ENCODE data around the gene RASSF5.

Gene RASSF5, protein sequence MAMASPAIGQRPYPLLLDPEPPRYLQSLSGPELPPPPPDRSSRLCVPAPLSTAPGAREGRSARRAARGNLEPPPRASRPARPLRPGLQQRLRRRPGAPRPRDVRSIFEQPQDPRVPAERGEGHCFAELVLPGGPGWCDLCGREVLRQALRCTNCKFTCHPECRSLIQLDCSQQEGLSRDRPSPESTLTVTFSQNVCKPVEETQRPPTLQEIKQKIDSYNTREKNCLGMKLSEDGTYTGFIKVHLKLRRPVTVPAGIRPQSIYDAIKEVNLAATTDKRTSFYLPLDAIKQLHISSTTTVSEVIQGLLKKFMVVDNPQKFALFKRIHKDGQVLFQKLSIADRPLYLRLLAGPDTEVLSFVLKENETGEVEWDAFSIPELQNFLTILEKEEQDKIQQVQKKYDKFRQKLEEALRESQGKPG

DNA sequence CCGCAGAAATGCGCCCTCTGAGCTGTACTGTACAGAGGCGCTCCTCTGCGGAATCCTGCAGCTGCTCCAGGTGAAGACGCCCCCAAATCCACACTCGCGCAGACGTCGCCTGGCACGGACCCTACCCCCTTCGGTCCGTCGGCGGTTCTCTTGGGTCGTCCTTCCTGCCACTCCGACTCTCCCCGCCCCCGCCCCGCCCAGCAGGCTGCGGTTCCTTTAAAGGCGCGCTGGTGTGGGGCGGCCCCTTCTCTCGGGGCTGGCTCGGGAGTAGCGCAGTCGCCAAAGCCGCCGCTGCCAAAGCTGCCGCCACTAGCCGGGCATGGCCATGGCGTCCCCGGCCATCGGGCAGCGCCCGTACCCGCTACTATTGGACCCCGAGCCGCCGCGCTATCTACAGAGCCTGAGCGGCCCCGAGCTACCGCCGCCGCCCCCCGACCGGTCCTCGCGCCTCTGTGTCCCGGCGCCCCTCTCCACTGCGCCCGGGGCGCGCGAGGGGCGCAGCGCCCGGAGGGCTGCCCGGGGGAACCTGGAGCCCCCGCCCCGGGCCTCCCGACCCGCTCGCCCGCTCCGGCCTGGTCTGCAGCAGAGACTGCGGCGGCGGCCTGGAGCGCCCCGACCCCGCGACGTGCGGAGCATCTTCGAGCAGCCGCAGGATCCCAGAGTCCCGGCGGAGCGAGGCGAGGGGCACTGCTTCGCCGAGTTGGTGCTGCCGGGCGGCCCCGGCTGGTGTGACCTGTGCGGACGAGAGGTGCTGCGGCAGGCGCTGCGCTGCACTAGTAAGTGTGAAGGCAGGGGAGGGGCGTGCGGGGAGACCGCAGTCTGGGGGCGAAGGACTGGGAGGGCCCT is at the start of gene RASSF5:
RASSF5 (plus strand) TSS at position 248 of the 846 bp plus-strand sequence; CDS start at position 320, 72 bp downstream.
- peak; percentile 64 to 70 (median 66) for DNase-seq (ENCODE audit: low read depth in 3 of 3)

- DNase-seq (ENCODE audit: low read depth in 3 of 3) = no peak
Measured at GRCh38 chr1:206459703-206460102, 47.6 kb upstream of the RASSF5 start.

- no peak for DNase-seq (ENCODE audit: low read depth in 3 of 3)
Measured at GRCh38 chr1:206460836-206461426, 46.4 kb upstream of the RASSF5 start.

GRCh38 chr1:206461602-206462455 is 45.5 kb upstream of the RASSF5 start:
- DNase-seq (ENCODE audit: low read depth in 3 of 3) = peak; percentile 41 to 62 (median 58)

DNA sequence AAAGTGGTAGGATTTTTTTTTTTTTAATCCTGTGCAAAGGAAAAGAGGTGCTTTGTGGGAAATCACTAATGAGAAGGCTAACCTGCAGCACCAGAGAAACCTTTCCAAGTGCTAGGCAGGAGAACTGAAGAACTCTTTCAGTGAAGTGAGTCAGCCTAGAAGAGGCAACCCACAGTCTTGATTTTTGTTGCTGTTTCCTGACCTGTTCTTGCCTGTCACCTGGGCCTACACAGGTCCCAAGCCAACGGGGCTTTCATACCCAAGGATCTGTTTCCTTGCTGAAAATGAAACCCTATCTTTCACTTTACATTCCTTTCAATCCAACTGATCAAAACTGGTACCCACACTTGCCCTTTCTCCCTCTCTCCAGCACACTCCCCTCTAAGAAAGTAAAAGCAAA is 44.2 kb upstream of the RASSF5 start:
- no peak for DNase-seq (ENCODE audit: low read depth in 3 of 3)

- DNase-seq (ENCODE audit: low read depth in 3 of 3) = no peak
Measured at GRCh38 chr1:206463911-206464310, 43.4 kb upstream of the RASSF5 start.

- DNase-seq (ENCODE audit: low read depth in 3 of 3) = no peak
Measured at GRCh38 chr1:206464456-206464964, 42.8 kb upstream of the RASSF5 start.

GRCh38 chr1:206465951-206466350 is 41.4 kb upstream of the RASSF5 start:
- DNase-seq (ENCODE audit: low read depth in 3 of 3) = no peak

GRCh38 chr1:206466840-206467649 is 40.3 kb upstream of the RASSF5 start:
- DNase-seq (ENCODE audit: low read depth in 3 of 3) = no peak

- DNase-seq (ENCODE audit: low read depth in 3 of 3) = no peak
Measured at GRCh38 chr1:206467915-206468314, 39.4 kb upstream of the RASSF5 start.

DNA sequence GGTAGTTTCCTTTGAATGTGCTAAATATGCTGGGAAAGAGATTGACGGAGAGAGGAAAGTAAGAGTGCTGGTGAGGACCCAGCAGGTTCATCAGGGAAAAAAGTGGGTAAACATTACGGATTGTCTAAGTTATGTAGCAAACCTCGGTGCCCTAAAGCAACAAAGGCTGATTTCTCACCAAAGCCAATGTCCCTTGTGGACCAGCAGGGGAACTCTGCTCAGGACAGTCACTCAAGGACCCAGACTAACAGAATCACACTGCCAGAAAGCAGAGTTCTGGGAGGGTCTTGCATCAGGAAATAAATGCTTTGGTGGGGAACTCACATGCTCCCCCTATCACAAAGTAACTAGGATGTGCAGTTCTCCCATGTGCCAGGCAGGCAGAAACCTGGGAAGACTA is 38.8 kb upstream of the RASSF5 start:
- no peak for DNase-seq (ENCODE audit: low read depth in 3 of 3)

DNA sequence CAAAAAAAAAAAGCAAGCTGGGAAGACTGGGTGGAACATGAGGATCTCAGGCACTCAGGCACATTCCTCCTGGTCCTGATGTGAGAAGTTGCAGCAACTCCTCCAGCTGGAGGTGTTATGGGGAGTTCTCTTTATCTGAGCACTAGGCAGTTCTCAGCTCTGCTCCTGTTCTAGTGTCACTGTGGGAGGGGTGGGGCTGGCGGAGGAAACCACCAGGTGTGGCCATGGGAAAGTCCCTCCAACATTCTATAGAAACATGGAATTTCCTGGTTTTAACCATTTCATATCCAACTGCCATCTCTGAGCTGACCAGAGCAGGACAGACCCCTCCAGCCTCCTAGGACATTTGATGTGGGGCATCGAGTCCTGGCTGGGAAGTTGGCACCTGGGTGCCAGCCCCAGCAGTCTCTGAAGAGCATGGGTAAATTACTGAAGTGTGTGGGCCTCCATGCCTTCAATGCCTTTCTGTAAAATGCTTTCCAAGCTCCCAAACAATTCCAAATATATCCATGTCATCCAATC is 37.9 kb upstream of the RASSF5 start:
- no peak for DNase-seq (ENCODE audit: low read depth in 3 of 3)

GRCh38 chr1:206469933-206470691 is 37.2 kb upstream of the RASSF5 start, which contains the start of gene IKBKE:
IKBKE (plus strand) TSS chr1:206470476; CDS start chr1:206473228, 2,752 bp downstream.
- DNase-seq (ENCODE audit: low read depth in 3 of 3) = peak in 1 of 3 experiments; percentile 29

GRCh38 chr1:206470692-206471414 is 36.5 kb upstream of the RASSF5 start:
- no peak for DNase-seq (ENCODE audit: low read depth in 3 of 3)

DNA sequence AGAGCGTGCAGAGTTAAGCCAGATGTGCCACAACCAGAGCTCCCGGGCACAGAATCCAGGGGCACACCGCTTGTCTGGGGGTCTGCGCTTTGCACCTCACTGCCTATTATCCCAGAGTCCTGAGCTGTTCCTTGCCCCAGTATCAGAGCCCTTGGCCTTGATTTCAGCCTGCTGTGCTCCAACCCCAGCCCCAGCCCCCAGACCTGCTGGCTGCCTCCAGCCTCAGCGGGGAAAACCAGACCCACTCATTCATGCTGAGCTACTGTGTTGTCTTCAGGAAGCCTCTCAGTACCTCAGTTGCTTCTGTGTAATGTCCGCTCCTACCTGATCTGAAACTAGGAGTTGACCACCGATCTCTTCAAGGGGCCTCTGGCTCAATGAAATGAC is 35.9 kb upstream of the RASSF5 start:
- DNase-seq (ENCODE audit: low read depth in 3 of 3) = no peak

- DNase-seq (ENCODE audit: low read depth in 3 of 3) = no peak
Measured at GRCh38 chr1:206472024-206472423, 35.3 kb upstream of the RASSF5 start.

DNA sequence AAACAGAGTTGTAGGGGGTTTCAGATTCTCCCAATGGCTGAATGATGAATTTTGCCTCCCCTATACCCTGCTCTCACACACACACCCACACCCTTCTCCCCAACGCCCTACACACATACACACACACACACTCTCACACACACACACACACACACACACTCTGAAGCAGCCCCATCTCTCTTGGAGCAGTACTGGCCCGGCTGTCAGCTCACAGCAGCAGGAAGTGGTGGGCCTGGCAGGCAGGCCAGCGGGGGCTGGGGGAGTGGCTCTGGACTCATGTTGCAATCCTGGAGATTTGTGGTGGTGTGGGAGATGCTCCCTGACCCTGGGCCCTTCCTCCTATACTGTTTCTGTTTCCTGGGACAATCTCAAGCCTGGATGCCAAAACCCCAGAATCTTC is 34.9 kb upstream of the RASSF5 start:
- no peak for DNase-seq (ENCODE audit: low read depth in 3 of 3)

- DNase-seq (ENCODE audit: low read depth in 3 of 3) = no peak
Measured at GRCh38 chr1:206472886-206473285, 34.4 kb upstream of the RASSF5 start.

- no peak for DNase-seq (ENCODE audit: low read depth in 3 of 3)
Measured at GRCh38 chr1:206476058-206476457, 31.3 kb upstream of the RASSF5 start.
